CD4-positive, alpha-beta T cell treated with Interferon gamma for 1 hour (primary cell): Measurements from ENCODE around the gene IRAK1.

Source experiments
- DNase-seq: peaks from one replicate; pipeline ENCODE4 v3.0.0-alpha.2; 2020

The IRAK1 gene

DNA sequence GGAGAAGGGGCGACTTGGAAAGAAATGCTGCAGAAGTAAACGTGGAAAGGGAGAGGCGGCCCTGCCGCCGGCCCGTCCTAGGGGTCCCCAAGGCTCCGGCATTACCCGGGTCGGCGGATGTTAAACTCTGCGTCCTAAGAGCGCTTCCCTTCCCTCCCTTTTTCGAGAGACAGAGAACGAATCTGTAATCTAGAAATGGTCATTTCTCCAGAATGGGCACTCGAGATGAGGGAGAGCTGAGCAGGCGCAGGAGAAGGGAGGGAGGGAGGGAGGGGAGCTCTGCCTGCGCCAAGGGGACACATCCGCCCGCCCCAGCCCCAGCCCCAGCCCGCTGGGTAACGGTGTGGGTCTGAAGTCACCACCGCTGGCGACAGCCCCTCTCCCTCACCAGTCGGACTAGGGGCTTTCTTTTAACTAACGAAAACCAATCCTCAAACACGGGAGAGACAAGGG, 49.8 kb downstream of the IRAK1 start:
- no peak for DNase-seq

DNA sequence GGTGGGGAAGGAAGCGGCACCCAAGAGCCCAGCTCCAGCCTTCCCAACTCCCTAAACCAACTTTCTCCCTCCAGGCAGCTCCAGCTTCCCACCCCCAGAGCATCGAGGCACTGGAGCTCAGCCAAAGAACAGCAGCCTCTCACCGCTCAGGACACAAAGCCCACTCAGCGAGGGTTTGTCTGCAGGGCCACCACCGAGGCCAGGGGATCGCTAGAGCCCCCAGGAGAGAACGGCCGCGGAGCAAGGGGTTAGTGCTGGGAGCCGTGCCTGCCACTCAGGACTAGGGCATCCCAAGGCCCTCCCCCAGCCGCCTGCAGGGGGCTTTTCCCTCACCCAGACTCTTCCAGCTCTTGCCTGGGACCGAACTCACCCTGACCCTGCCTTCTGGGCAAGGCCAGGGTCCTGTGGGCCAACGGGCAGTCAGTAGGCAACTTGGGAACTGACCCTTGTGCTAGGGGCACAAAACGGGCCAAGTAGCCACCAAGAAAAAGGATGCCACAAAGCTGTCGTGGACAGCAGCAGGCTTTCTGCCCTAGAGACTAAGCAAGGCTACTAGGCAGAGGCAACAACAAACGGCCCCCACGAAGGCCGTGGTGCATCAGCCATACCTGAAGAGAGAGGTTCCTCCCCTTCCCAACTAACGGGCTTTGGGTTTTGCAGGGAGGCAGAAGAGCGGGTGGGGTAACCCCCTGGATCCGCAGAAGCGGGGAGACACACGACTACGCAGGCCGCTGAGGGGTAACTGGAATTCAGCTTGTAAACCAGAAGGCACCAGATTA, 50.4 kb downstream of the IRAK1 start:
- no peak for DNase-seq

DNA sequence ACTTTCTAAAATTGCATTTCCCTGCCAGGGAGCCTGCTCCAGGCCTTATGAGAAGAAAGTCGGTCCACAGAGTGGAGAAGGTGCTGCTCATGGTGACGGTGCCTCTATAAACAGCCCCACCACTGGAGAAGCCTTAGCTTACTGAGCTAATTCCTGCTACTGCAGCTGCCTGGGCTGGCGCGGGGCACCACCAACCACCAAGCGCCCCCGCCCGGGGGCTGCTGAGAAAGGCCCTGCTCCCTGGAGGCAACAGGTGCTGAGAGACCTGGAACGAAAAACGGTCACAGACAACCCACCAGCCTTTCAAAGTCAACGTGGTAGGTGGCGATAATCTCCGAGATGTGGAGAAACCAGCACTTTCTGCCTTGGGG, 51.0 kb downstream of the IRAK1 start:
- DNase-seq, result peak; percentile 48

DNA sequence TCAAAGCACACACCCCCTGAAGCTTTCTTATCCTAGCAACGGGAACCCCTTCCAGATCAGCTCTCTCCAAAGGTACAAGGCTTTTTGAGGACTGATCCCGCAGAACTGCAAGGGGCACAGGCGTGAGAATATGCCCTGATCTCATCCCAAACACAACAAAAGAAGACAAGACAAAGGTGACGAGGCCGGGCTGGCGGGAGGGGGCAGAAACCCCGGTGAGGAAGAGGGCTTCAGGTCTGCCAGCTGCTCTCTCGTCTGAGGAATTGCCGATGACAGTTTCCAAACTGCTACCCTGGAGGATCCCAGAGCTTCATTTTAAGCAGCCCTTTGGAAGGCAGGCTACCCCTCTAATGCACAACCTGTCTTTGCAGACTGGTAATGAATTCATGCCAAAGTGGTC, 51.4 kb downstream of the IRAK1 start:
- no peak for DNase-seq

DNA sequence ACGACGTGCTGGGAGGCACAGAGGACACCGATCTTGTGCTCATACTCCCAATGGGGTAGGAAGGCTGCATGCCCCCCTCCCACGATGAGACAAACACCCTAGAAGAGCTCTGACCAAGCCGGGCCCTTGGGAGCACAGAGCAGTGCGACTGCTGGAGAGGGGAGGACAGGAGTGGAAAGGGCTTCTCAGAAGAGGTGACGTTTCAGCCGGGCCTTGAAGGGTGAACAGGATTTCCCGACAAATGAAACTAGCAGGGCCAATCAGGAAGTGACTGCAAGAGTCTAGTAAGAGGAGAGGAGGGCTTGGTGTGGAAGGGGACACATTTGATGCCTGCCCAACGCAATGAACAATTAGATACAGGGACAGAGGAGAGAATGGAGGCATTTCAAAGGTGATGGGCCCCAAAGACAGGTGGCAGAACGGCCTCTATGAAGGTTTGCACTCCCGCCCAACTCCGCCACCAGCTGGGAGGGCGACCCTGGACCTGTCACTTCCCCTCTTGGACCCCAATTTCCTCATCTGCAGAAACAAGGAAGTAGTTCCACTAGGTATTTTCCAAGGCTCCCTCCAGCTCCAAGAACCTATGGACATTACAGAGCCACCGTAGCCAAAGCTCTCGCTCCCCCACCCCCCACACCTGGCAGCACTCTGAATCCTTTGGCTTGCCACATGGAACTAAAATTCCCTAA, 52.0 kb downstream of the IRAK1 start:
- DNase-seq, result peak; percentile 46

DNA sequence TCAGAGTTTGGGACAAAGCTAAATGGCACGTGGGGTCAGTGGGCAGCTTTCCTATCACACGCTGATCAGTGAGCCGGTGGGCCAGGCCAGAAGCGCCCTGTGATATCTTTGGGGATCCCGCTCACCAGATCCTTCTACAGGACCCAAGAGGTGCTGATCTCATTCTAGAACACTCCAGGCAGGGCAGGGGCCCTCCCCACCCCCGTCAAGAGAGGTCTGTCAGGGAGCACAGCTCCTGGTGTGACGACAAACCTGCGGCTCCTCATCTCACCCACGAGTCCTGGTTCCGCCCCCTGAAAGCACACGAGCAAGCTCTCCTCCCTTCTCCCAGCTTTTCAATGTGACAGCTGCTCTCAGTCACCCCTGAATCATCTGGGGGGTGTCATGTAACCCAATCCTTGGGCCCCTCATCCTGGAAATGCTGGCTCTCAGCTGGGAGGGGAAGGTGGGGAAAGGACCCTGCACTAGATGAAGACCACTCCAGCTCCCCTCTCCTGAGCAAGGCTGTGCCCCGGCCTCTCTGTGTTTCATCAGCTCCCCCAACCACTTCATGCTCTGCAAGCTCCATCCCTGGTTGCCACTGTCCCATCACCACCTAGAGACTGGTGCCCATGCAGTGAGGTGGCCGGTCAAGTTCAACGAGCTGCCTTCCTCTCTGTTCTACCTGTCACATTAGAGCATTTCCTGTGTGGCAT, 52.7 kb downstream of the IRAK1 start:
- DNase-seq, result peak; percentile 33

DNA sequence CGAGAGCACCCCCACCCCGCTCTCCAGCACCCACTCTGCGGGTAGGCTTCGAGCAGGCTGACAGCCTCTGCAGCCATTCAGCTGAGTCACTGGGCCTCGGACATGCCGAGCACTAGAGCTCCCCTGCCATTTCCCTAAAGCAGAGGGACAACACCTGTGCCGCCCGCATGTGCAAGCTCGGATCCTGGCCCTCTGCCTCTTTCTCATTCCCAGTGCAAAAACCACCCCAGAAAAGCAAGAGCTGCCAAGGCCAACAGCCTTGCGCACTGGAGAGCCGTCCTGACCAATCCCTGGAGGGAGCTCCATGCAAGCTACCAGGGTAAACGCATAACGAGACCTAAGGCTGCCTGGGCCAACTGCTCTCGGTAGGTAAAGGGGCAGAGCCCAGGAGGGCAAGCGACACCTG, 53.4 kb downstream of the IRAK1 start:
- DNase-seq, result no peak

DNA sequence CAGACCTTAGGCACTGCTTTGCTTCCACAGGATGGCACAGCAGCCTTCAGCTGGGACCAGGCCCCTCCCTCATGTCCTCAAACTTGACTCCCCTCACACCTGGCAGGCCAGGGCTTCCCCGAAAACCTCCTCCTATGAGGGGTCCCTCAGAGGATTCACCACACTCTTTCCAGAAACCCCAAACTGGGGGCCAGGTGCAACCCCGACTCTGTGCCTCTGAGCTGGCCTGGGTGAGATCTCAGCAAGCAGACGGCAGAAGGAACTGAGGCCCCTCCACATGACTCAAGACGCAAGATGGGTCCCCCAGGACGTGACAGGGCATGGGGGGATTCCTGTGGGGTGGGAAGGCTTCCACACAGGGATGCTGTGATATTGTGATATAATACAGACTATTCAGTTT, 54.3 kb downstream of the IRAK1 start:
- no peak for DNase-seq

DNA sequence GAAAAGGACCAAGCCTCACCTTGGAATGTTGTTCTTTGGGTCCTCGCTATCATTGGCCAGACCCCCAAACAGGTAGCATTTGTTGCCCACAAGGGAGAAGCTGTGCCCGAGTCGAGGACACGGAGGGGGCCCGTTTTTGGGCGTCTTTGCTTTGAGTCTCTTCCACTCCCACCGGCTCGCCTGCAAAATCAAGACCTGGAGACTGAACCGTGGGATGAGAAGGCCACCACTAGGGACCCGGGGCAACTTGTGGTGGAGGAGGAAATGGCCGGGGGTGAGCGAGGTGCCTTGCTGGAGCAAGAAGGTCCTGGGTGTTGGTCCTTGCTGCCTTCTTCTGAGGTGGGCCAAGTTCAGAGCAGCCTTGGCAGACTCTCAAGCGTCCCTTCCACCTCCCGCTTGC, 55.6 kb downstream of the IRAK1 start:
- DNase-seq, result no peak

DNA sequence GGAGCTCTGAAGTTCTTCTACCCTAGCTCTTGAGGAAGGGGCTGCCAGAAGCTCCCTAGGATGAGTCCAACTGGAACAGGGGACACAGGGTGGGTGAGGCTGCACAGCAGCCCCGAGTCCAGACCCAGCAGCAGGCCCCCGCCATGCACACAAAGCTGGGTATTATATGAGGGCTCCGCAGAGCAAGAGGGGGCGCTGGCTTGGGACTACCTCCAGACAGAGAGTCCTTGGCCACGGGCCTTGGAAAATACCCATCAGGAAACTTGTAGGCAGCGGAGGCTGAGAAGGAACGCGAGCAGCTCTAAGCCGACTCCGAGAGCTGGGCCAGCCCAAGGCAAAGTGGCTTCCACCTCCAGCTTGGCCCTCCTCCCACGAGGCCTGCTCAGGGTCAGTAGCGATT, 56.2 kb downstream of the IRAK1 start:
- DNase-seq, result no peak

DNA sequence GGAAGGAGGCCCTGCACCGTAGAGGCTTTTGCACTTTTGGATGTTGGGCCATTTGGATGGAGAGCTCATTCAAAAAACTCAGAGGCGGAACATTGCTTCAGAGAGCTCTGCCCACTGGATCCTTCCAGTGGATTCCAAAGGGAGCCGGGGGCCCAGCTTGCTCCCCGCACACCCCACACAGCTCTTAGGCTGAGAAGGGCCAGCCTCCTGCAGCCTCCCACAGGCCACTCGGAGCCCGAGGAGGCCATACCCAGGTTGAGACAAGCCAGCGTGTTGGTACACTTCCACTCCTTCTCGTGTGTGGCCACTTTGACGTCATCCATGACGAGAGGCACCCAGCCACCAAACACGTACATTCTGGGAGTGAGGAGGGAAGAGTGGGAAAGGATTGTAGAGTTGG, 58.4 kb downstream of the IRAK1 start:
- no peak for DNase-seq

DNA sequence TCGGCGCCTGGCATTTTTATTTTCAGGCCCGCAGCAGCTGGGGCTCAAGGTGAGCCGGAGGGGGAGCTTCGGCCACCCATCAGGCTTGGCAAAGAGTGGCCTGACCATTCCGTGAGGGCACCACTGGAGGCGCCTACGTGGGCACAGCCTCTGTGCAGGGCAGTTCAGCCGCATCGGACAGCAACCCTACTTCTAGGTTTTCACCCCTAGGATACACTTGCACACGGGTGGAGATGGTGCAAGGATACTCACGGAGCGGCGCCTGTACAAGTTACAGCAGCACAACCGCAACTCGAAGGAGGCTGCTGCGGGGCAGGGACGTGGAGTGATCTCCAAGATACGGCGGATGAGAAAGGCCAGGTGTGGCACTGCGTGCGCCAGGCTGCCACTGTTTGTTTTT, 58.9 kb downstream of the IRAK1 start:
- DNase-seq, result no peak
